GM21576 (cell line): ENCODE results near the gene STX1A.

Source experiments
- ATAC-seq: cut with Tn5 transposase; IDR thresholded peaks from one replicate; pipeline ENCODE4 v1.9.1; 2021; ENCODE audit warnings: mild to moderate bottlenecking, moderate library complexity; ENCODE audit not compliant: unreplicated experiment

Gene STX1A

DNA sequence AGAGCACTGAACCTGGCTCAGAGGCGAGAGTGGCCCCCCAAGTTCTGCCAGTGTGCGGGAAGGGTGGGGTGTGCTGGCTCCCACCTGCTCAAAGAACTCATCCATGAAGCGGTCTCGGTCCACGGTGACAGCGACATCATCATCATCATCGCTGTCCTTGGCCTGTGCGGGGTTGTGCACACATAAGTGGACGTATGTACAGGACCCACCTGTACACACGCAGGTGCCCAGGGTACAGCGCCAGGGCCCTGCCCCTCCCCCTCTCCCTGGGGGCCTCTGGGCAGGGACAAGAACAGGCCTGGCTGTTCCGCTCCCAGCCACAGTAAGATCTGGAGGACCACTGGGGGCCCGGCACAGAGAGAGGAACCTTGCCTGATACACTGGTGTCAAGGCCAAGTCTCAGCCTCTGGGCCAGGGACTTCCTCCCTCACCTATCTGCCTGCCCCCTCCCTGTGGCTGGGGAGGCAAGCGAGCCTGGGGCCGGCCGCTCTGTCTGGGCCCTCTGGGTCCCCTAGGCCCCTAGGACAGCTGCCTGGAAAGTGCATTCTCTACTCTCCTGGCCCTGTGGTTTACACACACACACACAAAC is 10.4 kb downstream of the STX1A start:
- no peak for ATAC-seq

GRCh38 chr7:73707045-73707631 is 12.3 kb downstream of the STX1A start:
- ATAC-seq, result no peak

- no peak for ATAC-seq
Observed at GRCh38 chr7:73706126-73707044, 13.1 kb downstream of the STX1A start.

DNA sequence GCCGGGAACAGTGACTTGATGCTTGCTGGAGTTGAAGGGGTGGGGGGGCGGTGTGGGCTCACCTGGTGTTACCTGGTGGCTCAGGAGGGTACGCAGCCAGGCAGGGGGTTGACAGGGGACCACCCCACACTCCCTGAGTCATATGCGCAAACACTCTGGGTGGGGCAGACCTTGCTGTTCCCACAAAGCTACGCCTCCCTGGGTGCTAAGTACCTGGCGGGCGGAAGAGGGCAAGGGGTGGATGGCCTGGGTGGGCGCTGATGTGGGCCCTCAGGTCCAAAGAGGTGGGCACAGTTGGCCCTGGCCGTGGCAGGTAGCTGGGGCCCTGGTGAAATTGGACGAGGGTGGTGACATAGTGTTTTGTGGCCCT is 13.9 kb downstream of the STX1A start:
- no peak for ATAC-seq

- no peak for ATAC-seq
Observed at GRCh38 chr7:73704640-73705550, 14.6 kb downstream of the STX1A start.

DNA sequence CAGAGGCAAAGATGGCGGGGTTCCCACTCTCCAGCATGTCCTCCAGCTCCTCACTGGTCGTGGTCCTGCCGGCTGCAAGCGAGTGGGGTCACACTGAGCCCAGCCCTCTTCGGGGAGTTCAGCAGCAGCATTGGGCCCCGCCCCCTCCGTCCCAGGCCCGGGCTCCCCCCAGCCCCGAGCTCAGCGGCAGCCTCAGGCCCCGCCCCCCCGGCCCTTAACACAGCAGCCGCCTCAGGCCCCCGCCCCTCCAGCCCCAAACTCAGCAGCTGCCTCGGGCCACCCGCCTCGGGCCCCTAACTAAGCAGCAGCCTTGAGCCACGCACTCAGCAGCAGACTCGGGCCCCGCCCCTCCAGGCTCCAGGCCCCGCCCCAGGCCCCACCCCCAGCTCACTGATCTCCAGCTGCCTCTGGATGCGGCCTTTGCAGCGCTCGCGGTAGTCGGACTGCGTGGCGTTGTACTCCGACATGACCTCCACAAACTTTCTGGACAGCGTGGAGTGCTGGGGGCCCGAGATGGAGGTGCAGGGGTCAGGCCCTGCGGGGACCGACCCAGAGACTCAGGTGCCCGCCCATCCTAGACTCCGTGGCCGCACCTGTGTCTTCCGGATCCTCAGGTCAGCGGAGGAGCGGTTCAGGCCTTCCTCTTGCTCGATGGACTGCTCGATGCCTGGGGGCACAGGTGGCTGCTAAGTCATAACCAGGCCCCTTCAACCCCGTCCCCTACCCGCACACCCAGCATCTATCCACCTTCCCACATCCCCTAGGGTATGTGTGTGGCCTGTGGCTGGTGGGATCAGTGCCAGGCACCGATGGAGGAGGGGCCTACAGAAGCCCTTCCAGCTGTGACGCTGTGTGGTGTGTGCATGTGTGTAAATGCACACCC is 15.5 kb downstream of the STX1A start:
- no peak for ATAC-seq

DNA sequence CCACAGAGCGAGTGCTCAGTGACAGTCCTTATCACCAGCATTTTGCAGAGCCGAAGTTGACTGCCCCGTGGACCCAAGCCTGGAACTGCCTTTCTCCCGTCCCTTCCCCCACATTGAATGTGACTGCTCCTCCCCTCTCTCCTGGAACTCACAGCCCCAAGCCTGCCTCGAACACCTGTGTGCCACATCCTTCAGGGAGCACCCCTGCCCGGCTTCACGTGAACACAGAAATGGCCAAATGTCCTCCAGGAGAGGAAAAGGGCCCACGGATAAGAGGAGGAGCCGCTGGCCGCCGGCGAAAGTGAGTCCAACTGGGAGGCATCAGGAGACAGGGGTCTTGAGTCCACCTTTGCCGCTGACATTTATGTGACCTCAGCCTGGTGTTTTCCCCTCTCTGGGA is 16.2 kb downstream of the STX1A start:
- ATAC-seq, result no peak

GRCh38 chr7:73702665-73703064 is 16.8 kb downstream of the STX1A start:
- no peak for ATAC-seq

DNA sequence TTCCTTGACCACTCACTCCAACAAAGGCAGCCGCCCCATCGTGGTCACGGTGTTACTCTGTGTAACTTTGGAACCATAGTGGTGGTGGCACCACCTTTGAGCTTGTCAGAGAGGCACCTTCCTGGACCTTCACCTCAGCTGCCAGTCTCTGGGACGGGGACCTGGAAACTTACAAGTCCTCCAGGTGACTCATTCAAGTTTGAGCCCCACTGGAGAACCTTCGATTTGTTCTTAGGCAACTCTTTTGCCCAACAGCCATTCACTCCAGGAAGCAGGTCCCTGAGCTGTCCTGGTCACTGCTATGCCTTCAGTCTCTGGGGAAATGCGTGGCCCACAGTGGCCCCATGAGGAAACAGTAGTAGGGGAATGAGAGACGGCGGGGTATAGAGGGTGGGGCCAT is 17.2 kb downstream of the STX1A start:
- ATAC-seq, result no peak

DNA sequence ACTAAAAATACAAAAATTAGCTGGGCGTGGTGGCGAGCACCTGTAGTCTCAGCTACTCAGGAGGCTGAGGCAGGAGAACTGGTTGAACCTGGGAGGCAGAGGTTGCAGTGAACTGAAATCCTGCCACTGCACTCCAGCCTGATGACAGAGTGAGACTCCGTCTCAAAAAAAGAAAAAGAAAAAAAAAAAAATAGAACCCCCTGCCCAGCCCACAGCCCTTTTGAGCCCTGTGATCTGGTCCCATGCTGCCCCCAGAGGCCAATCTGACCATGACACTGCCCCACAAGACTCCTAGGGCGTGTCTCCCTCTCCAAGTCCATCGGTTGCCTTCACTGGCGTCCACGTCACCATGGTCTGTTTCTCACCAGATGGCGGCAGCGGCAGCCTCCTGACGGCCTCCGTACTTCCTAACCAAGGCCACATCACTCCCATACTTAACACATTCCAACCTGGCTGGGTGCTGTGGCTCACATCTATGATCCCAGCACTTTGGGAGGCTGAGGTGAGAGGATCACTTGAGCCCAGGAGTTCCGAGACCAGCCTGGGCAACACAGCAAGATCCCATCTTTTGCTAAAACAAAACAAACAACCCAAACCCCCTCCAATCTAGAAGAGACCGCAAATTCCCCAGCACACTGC is 18.0 kb downstream of the STX1A start:
- ATAC-seq, result no peak

- ATAC-seq, result no peak
Observed at GRCh38 chr7:73700581-73701134, 18.8 kb downstream of the STX1A start.

- ATAC-seq, result no peak
Observed at GRCh38 chr7:73700069-73700423, 19.4 kb downstream of the STX1A start.

DNA sequence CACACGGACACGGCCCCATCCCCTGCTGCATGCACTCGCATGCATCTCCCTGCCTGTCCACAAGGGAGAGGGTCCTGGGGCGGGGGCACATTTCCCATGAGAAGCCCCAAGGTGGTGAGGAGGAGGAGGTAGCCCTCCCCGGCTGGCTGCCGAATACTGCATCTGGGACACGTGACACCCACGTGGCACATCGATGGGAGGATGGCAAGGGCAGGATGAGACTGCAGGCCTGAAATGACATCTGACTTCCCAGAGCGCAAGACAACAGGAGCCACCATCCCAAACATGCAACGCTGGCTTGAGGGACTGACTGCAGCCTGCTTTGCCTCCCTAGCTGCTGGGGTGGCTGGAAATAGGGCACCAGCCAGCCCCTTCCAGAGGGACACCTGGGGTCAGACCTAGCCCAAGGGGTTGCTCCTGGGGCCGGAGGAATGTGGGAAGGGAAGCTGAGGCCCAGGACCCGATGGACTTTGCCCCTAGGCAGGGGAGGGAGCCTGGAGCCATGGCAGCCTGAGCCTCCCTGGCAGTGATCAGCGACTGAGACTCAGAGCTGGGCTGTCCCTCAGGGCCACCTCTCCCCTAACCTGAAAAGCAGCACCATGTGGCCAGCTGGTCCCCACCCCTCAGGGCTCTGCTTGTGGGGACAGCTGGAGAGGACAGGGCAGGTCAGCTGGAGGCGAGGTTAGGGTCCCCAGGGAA is 19.9 kb downstream of the STX1A start:
- no peak for ATAC-seq

- no peak for ATAC-seq
Observed at GRCh38 chr7:73698410-73698809, 21.1 kb downstream of the STX1A start.

DNA sequence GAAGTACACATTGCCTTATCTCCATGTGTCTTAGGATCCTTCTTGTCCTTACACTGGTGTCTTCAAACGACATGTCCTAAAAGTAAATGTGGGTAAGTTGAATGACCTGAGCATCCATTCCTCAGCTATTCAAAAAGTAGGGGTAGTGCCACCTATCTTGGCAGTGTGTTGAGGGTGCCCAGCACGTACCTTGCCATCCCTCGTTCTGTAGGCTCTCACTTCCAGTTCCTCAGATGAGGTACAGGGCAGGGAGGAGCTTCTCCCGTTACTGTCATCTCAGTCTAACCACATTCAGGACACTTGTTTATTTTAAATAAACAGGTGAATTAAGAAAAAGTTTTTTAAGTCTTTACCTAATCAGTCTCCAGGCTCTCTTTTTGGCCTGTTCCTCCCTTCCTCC is 23.1 kb downstream of the STX1A start:
- ATAC-seq, result no peak

- ATAC-seq, result no peak
Observed at GRCh38 chr7:73690646-73691045, 28.8 kb downstream of the STX1A start.

- ATAC-seq, result no peak
Observed at GRCh38 chr7:73688288-73688687, 31.2 kb downstream of the STX1A start.

DNA sequence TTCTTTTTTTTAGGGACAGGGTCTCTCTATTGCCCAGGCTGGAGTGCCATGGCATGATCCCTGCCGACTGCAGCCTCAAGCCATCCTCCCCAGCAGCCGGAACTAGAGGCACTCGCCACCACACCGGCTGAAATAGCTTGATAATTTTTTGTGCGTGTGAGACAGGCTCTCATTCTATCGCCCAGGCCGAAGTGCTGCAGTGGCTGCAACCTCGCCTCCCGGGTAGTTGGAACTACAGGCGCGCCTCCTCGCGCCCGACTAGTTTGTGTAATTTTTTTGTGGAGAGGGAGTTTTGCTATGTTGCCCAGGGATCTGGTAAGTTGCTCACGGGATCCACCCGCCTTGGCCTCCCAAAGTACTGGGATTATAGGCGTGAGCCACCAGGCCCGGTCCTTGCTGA is 34.2 kb downstream of the STX1A start:
- no peak for ATAC-seq
